ENCODE results near the gene CCDC186.

- no peak for TF ChIP-seq CTCF (IDR thresholded peaks at IDR 0.05)
- TF ChIP-seq EZH2phosphoT487 (IDR thresholded peaks at IDR 0.05): no peak
Observed at GRCh38 chr10:114096864-114097263, 77.1 kb downstream of the CCDC186 start.
